GM21381 (cell line): ENCODE results near the gene CTRL.
A peak's percentile ranks its signal among the peaks of the same experiment; 100 is the strongest.
"Not testable (repeated sequence)": the region's sequence is repeated elsewhere in the genome, so short reads cannot be mapped to it uniquely, and the experiment has no call there.

Experiments
- ATAC-seq: cut with Tn5 transposase; IDR thresholded peaks from one replicate; pipeline ENCODE4 v1.9.1; 2021; ENCODE audit warnings: mild to moderate bottlenecking, moderate library complexity; ENCODE audit not compliant: unreplicated experiment

The CTRL gene

DNA sequence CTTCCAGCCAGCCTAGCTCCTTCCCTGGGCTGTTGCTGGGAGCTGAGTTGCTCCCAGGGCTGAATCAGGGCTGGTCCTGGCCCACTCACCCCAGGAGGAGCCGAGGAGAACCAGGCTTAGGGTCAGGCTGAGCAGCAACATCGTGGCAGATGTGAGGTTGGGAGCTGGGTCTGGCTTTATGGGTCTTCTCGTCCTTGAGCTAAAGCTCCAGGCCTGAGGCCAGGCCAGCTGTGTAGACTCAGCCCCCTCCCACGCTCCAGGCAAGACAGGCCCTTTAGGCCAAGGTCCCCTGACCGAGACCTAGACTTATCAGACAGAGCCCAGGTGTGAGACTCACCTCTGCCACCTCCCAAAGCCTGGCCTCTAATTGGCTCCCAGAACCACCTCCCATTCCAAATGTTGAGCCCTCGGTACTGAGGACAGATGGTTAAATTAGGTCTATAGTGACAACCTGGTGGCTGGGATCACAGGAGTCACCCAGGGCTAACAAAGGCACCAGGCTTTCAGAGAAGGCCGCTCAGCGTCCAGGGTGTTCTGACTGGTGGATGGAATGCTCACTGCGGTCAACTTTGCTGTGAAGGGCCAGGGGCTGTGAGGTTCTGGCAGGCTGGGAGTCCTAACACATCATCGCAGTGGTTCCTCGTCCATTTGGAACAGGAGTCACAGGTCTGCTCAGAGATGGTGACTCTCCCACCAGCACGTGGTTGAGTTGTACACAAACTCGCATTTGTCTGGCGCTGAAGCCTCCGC, at the start of gene CTRL:
CTRL (minus strand) TSS at position 151 of the 750 bp plus-strand sequence; CDS start at position 141, 10 bp downstream.
- no peak for ATAC-seq

DNA sequence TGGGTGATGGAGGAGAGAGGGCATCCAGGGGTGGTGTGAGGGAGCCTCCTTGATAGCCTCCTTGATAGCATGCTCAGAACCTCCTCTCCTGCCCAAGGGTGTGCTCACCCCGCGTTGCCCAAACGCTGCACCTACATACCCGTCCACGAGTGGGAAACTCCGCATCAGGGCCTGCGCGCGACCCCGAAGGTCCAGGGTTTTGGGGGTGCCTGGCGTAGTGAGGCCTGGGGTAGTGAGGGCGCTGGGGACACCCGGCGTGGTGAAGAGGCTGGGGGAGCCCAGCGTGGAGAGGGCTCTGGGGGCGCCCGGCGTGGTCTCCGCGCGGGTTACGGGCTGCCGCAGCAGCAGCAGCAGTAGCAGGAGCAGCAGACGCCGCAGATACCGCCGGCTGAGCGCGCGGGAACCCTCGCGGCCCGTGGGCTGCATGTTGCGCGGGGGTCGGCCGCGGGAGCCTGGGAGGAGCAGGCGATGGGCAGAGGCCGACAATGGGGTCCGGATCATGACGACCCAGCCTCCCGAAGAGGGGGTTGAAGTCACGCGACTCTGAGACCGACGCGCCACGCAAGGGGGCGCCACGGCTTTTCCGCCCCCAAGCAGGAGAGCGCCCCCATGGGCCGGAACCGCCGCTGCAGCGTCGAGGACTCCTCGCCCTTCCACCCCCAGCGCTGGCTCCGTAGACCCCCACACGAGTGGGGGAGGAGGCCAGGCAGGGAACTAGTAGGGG, 48.5 kb upstream of the CTRL start, which contains the start of gene DPEP3:
DPEP3 (minus strand) TSS at position 545 of the 724 bp plus-strand sequence; CDS start at position 426, 119 bp downstream.
- ATAC-seq = no peak

DNA sequence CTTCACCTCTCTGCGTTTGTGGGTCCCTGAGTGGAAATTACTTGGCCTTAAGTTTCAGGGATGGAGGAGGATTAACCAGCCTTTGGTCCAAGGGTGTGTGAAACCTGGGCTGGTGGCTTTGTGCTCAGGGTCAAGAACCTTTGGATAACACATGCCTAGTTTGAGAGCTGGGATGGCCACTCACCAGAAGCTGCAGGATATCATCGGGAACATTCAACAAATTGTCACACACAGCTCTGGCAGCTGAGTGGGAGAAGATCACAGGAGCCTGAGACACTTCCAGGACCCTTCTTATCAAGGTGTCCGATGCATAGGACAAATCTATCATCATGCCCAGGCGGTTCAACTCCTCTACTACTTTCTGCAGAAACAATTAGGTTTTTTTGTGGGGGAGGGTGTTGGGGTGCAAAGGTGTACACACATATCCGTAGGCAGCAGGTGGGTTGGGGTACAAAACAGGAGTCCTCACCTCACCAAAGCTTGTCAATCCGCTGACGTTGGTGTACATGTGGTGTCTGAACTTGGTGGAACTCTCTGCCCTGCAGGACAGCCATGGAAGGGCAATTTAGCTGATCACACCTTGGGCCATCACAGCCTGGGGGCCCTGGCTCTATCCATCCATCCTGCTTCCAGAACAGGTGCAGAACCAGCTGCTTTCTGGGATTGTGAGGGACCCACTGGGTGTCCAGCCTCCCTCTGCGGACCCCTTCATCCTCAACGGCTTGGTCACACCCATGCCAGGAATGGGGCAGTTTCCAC, 46.0 kb upstream of the CTRL start:
- ATAC-seq = no peak

DNA sequence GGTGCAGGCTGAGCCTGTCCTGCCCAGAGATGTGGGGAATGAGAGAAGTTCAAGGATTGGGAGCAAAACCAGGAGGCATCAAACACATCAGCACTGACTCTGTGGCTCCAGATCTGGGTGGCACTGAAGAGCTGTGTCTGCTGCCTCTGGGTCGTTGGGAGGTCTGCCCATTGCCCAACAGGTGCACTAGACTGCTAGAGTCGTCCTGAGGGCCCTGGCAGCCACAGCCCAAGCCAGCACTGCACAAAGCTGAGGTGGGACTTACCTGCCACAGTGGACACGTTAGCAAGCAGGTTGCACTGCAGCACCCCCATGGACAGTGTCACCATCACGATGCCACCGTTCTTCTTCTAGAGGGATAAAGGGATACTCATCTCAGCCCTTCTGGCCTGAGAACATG, 45.3 kb upstream of the CTRL start:
- ATAC-seq = no peak

DNA sequence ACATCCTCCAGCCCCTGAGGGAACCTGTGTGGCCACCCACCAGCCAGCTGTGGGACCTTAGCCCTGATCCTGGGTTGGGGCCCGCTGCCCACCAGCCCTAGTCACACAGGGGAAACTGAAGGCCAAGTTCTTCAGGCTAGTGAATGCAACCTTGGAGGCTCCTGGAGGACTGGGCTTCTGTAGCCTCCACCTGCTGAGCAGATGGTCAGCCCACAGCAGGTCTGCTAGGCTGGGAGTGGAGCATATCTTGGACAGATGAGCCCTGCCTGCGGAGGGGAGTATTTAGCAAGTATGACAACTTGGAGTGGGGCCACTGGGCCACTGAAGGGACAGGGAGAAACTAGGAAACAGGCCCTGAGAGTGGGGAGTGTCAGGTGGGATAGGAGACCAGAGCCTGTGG, 44.5 kb upstream of the CTRL start:
- ATAC-seq = no peak

DNA sequence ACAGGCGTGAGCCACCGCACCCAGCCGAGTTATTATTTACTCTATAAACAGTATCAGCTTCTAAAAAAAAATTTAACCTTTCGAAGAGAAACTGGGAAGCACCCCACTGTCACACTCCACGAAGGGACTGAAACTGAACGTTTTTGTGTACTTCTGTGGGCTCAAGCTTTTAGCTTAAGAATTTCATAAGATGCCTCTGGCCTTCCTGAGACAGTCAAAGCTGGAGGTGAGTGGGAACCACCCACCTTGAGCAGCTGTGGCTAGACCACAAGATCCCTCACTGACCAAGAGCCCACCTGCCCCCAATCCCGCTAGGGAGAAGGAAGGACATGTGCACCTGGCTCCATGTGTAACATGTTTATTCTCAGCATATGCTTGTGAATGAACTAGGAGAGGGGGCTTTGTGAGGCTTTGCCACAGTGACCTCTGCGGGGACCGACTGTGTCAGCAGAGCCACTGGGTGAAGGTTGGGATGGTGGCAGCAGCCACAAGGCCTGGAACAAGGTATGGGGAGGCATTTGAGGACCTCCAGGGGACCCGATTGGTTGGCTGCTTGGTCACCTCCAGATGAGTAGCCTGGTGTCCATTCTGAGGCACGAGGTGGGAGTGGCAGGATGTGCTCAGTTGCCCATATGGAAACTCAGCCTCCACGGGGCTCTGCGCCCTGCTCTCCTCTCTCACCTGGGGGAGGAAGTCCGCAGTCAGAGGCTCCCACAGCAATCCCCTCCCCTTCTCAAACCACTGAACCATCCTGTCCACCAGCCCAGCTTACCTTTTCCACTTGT, 43.9 kb upstream of the CTRL start:
- ATAC-seq = no peak

DNA sequence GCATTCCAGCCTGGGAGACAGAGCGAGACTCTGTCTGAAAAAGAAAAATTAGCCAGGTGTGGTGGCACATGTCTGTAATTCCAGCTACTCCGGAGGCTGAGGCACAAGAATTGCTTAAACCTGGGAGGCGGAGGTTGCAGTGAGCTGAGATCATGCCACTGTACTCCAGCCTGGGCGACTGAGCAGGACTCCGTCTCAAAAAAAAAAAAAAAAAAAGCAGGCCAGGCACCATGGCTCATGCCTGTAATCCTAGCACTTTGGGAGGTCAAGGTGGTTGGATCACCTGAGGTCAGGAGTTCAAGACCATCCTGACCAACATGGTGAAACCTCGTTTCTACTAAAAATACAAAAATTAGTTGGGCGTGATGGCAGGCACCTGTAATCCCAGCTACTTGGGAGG, 40.6 kb upstream of the CTRL start:
- not testable (repeated sequence) for ATAC-seq

DNA sequence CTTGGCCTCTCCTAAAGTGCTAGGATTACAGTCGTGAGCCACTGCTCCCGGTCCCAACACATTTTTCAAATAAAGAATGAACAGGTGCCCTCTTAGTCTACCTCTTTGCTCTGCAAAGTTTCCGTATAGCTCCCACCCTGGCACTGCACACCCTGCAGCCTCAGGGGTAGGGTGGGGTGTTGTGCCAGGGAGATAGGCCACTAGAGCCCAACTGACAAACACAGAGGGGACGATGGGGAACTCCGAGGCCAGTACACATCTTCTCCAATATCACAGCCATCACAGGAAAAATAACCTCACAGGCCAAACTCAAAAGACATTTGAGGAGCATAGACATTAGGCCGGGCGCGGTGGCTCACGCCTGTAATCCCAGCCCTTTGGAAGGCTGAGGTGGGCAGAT, 39.4 kb upstream of the CTRL start:
- ATAC-seq = no peak

DNA sequence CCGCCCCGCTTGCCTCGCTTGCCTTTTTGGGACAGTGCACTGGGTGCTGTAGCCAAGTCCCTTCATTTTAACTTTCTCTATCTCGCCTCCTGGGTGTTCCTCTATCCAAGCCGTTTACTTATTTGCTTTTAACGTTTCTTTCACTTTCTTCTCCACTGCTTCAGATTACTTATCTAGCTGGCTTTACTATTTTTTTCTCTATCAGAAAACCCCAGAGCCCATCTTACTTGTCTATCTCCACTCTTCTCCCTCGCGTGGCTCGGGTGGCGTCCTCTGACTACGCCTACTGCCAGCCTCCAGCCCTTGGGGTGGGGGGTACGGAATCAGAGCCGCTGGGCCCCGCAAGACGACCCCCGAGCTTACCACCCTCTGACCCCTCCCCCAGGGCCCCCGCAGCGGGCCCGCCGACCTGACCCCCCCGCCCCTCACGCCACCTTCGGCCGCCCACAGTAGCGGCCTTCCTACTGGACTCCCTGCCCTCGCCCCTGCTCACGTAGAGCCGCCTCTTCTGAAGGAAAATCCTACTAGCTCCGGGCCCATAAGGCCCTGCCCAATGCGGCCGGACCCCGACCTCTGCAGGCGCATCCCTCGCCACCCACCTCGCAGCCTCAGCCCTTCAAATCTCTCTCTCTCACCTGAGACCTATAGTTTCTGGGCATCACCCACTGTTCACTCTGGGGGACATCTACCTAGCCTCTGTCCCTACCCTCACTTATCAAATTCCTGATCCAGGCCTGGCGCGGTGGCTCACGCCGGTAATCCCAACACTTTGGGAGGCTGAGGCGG, 37.8 kb upstream of the CTRL start:
- no peak for ATAC-seq

DNA sequence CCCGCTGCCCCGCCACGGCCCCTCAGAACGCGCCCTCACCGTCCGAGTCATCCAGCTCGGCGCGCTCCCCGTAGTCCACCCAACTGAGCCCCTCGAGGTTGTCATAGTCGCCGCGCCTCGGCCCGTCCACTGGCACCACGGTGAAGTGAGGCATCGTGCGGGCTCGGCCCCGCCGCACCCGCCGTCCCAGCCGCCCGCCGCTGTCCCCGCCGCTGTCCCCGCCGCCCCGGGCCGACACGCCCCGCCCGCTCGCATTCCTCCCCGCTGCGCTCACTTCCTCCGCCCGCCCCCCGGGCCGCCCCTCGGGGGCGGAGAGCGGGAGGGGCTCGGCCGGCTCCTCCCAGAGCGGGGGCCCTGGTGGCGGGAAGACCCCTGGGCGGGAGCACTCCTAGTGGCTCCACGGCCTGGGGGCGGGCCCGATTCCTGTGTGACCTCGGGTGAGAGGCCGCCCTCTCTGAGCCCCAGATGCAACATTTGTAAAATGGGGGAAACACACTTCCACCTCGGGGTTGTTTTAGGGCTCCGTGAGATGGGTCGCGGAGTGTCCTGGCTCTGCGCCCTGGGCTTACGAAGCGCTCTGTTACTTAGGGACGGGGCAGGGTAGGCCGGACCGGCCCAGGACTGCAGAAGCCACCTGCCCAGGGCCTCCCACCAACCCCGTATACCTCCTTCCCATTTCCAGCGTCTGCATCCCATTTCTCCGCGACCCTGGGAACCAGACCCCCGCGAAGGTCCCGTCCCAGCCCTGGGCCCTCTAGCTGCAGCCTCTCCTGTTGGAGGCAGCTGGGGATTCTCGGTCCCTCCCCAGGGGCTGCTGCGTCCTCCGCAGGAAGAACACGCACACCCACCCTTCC, 37.0 kb upstream of the CTRL start, which contains the start of gene SLC12A4:
SLC12A4 (minus strand) TSS at position 238 of the 854 bp plus-strand sequence; CDS start at position 154, 84 bp downstream.
- ATAC-seq = peak; percentile 84

DNA sequence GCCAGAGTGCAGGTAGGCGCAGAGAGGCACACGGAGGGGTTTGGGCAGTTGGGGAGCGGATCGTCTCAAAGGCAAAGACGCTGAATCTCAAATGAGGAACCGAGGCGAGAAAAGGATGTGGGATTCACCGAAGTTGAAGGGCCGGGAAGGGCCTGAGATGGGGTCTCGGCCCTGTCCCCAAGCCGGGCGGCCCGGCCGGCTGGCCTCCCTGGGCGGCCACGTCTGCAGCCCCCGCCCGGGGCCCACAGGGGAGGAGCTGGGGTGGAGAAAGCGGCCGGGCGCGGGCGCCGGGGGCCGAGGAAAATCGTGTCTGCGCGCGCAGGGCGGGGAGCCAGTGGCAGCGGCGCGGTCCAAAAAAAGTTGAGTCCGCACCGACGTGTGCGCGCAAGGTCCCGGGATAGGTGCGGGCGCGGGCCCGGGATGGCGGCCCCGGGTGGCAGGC, 36.3 kb upstream of the CTRL start:
- peak; percentile 18 for ATAC-seq

DNA sequence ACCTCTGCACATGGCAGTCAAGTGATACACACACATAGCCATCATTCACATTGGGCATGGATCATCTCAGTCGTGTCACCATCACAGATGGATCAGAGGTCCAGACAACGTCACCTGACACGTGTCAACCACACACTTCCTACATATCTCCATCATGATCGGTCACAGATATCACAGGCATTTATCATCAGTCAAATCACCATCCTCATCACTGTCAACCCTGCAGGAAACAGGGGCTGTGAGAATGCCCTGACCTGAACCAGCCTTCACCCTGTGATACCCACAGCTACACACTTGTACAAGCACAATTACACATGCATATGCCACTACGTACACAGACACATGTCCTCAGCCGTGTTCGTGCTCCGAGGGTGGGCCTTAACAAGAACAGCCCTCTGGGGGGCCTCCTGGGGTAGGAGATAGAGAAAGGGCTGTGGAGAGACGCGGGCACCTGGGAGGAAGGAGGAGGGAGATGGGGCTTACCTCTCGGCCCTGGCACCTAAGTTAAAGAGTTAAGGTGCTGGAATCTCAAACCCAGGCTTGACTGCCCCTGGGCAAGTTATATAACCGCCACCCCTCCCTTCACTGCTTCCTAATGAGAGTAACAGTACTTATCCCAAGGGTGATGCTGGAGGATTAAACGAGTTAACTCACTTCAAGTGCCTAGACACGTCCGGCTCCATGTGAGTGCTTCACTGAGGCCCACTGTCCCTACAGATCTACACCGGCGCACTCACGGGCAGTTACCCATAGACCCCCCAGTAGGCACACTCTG, 35.7 kb upstream of the CTRL start:
- no peak for ATAC-seq

DNA sequence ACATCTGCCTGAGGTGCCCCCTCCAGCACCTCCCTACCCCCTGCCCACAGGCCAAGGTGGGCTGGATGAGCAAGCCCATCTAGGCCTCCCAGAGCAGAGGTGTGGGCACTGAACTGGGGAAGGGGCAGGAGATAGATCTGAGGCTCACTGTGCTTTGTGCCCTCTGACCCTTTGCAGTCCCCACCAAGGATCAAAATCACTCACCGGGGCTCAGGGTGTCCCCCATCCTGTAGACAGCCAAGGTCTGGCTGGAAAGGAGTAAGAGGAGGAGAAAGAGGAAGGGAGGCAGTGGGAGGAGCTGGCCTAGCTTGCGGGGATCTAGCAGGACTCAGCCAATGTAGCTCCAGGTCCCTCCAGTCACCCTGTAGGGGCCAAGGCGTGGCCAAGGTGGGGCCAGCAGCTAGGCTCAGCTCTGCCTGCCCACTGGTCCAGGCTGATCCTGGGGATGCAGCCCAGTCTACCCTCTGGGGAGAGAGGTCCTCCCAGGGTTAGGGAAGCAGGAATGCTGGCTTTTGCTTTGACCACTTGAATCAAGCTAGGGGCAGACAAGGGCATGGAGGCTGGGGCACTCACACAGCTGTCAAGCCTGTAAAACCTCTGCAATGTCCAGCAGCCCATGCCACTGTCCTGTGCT, 35.0 kb upstream of the CTRL start:
- no peak for ATAC-seq

DNA sequence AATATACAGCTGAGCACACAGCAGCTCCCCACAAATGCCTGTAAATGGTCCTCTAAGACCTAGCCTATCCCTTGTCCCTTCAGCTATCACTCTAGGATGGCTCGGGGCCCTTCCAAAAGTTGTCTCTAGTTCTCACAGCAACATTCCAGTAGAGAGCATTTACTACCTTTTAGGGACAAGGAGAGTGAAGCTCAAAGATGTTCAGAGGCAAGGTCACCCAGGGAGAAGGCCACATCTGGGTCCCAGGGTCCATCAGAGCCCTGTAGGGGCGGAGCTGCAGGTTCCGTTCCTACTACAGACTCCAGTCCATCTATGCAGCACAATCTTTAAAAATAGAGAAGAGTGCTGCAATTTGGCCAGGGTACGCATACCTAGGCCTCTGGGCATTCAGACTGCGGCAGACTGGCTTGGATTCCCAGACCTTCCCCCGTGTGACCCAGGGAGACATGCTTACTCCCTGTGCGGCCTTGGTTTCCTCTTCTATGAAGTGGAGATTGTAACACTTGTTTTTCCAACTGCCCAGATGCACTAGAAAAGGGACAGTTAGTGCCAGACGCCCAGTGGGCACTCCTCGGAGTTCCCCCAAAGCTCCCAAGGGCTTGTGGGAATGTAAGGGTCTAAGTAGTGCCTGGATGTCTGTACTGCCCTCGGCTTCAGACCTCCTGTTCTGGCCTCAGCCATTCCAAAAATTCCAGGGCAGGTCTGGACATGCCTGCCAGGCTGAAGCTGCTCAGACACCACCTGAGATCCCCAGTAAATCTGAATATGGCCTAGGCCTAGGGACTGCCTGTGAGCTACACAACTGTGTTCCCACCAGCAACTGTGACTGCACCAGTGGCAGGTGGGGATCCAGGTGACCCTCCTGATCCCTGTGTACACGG, 34.2 kb upstream of the CTRL start:
- ATAC-seq = no peak

DNA sequence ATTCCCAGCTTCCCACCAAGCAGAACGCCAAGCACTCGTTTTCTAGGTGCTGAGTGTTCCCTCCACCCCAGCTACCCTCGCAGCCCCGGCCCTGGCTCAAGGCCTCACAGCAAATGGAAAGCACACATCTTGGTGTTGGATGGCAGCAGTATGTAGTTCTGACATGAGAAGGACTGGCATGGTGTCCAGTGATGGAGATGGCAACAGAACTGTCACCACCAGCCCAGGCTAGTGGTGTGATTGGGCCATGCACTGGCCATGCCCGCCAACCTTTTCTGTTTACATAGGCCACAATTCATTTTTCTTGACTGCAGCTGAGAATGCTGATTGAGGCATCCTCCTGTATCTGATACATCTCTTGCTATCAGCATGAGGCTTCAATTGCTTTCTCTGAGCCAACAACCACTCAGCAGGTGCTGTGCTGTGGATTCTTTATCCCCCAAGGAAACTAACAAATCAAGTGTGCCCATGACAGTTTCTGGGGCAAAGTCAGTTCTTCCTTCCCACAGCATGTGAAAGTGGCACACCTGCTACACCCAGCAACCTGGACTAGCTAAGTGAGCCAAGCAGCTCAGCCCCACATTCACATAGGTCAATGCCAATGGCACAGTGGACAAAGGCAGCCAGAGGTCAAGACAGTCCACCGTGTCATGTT, 32.9 kb upstream of the CTRL start:
- no peak for ATAC-seq

DNA sequence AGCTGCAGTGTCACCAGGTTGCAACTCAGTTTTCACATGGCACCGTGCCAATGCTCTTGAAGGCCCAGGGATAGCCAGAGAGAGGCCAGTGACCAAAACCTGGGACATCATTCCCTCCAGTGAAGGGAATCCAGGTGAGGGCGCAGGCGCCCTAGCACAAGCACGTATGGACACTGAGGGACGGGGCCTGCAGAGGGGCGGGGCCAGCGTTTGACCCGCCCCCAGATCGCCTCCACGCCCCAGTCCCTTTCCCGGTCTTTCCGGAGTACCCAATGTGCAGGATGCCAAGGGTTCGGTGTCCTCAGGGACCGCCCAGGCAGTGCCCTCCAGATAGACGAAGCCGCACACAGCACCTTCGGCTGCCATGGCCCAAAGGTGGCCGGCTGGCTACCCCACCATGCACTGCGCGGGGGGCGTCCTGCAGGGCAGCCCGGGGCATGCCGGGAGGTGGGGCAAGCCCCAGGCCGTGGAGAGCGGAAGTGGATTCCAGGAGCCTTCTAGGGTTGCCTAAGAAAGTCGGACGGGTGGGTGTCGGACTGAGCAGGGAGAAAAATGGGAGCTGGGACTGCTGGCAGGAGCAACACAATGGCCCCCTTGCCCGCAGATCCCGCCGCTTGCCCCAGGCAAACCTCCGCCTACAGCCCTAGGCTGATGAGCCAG, 32.1 kb upstream of the CTRL start:
- ATAC-seq = no peak
